GM19468 (cell line): Measurements from ENCODE around the gene ERCC6.

ENCODE experiments used
- ATAC-seq: cut with Tn5 transposase; IDR thresholded peaks from one replicate; pipeline ENCODE4 v1.9.1; 2021; ENCODE audit warnings: mild to moderate bottlenecking, moderate library complexity, moderate number of reproducible peaks; ENCODE audit not compliant: unreplicated experiment; ENCODE audit errors: extremely low read depth

ERCC6 gene

DNA sequence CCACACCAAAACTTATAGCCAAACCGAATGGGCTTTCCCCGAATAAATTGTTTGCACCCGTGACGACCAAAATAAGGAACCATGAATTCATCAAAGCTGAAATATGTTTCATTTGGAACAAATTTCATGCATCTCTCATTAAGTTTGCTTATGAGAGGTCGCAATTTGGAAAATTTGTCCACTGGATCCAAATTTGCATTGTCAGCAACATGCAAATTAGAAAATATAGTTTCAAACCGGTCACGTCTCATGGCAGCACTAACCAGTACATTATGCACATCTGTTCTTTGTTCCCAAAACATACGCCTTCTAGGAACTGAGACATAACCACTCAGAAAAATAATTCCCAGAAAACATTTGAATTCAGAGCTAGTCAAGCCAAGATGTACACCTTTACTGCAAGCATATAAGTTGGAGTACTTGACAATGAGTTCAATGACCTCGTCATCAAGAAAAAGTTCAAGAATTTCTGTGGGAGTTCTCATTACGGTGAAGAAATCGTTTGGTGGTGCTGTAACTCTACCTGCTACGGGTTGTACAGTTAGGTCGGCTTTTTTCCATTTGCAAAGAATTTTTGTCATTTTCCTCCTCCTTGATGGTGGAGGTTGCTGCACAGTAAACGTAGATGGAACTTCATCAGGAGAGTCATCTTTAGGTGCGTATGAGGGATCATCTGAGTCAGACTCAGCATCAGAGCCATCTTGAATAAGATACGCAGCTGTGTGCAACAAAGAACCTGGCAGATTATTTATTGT lies 22.5 kb downstream of the ERCC6 start:
- ATAC-seq, result no peak

DNA sequence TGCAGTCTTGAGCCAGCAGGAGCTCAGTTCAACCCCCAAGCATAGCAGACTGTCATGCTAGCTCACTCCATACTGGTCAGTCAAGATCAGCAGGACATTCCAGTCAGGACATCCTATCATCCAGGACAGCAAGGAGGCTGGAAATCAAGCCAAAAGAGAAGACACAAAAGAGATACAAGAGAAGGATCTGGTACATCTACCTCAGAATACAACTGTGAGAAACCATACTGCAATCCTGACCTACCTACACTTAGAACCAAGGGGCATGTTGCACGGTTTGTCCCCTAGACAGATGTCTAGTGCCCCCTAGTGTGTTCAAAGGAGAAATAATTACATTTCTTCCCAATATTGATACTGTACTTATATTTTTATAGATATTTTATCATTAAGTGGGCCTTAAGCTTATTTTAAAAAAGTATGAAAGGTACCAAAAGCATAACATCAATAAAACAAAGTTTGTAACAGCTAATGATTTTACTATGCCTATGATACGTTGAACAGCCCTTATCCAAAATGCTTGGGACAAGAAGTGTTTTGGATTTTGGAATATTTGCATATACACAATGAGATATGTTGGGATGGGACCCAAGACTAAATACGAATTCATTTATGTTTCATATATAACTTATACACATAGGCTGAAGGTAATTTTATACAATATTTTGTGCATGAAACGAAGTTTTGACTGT lies 26.7 kb downstream of the ERCC6 start:
- no peak for ATAC-seq

DNA sequence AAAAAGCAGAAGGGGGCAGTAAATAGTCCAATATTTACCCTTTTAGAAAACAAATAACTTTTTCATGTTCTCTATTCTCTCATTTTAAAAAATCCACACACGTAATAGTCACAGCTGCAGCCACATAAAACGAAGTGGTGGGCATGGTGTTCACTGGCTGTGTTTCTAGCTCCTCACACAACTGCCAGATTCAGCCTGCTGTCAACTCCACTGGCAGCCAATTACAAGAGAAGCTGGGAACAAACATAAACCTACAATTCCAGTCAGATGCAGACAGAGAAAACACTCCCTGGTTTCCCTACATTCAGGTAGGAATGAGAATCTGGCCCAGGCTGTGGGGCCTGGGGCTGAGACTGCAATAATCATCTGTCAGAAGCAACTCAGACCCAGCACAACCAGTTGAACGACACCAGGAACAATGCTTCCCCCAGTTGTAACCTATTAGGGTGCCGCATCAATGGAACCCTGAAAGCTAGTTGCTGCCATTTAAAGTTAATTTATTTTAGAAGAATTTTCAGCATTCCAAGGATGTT lies 29.1 kb downstream of the ERCC6 start:
- ATAC-seq, result no peak

GRCh38 chr10:49508654-49509053 lies 30.3 kb downstream of the ERCC6 start:
- no peak for ATAC-seq

GRCh38 chr10:49508249-49508648 lies 30.7 kb downstream of the ERCC6 start:
- no peak for ATAC-seq

DNA sequence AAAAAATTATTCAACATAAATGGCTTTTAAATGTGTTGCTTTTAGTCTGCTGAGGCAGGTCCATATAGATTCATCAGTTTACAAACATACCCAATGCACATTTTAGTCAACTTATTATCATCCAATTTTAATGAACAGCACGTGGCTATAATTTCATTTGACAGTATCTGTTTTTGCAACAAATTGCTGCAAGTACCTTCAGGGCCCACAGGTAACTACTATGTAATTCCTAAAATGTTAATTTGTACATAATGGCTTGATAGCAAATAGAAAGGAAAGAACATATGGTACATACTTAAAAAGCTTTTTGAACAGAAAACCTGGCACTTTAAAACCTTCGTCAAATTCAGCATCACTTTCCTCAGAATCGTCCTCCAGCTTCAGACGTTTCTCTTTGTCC lies 33.3 kb downstream of the ERCC6 start:
- no peak for ATAC-seq

DNA sequence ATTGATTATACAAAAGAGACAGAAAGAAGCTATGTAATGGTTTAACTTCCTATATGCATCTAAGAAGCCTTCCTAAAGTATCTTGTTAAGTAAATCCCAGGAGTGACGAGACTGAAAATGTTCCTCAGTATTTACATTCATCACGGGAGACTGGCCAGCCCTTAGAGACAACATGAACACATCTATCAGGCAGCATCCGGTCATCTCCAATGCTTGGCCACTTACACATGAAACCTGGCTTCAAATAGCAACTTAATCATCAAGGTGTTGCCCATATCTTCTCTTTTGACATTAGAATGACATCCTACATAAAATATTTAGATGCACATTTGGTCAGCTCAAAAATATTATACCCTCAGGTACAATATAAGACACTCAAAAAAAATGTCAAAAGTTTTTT lies 33.8 kb downstream of the ERCC6 start:
- ATAC-seq, result no peak

GRCh38 chr10:49504528-49504927 lies 34.4 kb downstream of the ERCC6 start:
- ATAC-seq, result no peak

DNA sequence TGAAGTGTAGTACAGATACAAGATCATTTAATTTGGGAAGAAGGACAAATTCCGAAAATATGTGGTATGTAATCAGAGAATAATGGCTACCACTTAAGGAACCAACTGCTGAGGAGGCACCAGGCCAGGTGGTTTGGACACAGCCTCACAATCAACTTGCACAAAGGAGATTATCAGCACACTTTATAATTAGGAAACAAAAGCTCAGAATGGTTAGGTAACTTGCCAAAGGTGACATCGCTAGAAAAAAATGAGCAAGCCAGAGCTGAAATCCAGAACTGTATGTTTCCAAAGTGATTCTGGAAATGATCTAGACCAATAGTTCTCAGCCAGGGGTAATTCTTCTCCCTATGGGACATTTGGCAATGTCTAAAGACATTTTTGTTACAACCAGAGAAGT lies 36.6 kb downstream of the ERCC6 start:
- ATAC-seq, result no peak

DNA sequence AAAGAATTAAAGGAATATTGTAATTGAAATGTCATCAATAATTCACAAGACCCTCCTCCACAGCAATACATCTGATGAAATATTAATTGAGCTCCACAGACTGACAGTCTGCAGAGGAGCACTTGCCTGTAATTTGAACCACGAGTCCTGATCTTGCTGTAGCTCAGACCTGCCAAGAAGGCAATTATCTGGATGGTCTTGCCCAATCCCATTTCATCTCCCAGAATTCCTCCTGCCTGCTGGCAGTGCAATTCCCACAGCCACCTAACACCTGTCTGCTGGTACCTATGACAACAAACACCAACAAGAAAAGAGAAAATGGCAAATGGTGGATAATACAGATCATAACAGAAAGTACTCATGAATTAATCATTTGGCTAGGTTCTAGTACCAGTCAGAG lies 38.5 kb downstream of the ERCC6 start:
- ATAC-seq, result no peak

DNA sequence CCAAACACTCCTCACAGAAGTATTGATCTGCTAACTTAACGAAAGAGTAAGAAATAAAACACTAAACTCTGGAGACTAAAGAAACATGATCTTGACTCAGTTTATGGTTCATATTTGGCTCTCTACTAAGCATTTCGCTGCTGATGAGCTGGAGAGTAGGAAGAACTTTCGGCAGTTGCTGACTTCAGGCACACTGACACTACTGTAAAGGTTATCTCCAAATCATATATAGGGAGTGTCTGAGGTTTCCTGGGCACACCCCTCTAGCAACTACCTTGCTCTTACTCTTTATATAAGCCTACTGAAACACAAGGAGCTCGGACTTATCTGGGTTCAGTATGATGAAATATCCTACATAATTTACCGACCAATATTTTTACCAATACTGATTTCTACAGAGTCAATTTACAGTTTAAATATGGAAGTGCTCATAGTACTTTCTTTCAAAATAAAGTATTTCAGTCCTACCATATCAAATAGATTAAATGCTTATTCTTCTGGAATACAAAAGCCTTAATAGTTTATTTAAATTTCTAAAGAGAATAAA lies 39.5 kb downstream of the ERCC6 start:
- no peak for ATAC-seq

DNA sequence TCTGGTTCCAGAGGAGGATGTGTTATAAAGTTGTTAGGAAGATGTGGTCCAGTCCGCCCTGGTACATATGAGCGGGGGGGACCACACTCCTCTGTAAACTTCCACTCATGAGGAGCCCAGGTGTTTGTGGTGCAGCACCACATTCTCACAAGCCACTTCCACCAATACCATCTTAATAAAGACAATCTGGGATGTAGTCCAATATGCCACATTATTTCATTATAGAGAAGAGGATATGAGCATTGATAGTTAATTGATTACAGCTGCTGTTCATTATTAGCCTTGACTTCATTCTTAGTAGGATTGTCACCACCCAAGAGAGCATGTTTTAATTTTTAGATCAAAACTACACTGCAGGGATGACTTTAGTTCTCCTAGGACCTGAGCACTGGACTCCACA lies 40.5 kb downstream of the ERCC6 start:
- no peak for ATAC-seq

DNA sequence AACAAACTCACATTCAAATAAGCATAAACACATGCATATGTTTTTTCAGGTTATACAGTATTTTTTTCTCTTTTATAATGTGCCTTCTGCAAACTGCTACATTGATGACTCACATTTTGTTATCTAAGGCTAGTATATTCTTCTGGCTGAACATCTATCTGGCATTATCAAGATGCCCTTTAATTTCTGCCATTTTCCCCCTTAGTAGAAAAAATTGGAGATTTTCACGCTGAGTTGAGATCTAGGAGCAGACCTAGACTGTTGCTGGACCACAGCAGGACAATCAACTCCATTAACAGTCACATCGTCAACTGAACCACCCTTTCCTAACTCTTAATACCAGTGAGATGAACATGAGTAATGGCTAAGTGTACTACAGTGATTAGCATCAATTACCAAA lies 41.6 kb downstream of the ERCC6 start:
- no peak for ATAC-seq

- ATAC-seq, result no peak
These were observed 50.7 kb downstream of the ERCC6 start for GRCh38 chr10:49488056-49488717.

- ATAC-seq, result no peak
These were observed 52.2 kb downstream of the ERCC6 start for GRCh38 chr10:49486738-49487137.

GRCh38 chr10:49486009-49486408 lies 52.9 kb downstream of the ERCC6 start:
- ATAC-seq, result no peak

GRCh38 chr10:49484486-49485235 lies 54.3 kb downstream of the ERCC6 start:
- no peak for ATAC-seq

GRCh38 chr10:49478819-49479218 lies 60.1 kb downstream of the ERCC6 start:
- no peak for ATAC-seq

GRCh38 chr10:49474901-49475300 lies 64.0 kb downstream of the ERCC6 start:
- no peak for ATAC-seq

DNA sequence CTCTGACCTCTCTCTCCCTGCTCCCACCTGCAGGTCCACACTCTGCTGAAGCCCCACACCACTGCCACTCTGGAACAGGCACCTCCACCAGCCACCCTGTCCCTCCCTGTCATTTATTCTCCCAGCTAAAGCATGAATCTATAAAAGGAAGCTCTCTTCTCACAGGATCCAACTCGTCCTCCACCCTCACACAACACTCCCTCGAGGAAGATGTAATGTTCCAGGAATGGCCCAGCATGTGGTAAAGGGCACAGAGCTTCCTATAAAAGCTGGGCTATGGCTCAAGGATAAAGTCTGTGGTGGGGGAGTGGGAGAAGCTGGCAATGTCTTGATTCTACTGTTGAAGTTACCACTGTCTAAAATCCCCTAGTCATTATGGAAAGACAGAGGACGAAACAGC lies 67.4 kb downstream of the ERCC6 start:
- ATAC-seq, result no peak
